Endothelial cell of umbilical vein (primary cell): Measurements from ENCODE around the gene MDFI. TPM values are rescaled to one million over a fixed set of nuclear protein-coding genes. Genes with fewer than 3 reads are reported as not detected.

Experiments used
- BruUV-seq: library from RNA; stranded (reverse); fragments of 400-500 nt; replicated peaks from 2 replicates; lab custom pipeline; 2021; lab: Mats Ljungman, UMichigan
- CTCF ChIA-PET: fragments of 300-600, 350-600 bp; sonication (Branson Sonifier 250); formaldehyde crosslinking; loops from one replicate; lab custom pipeline; 2021; ENCODE audit warnings: antibody characterized with exemption, inconsistent platforms; lab: Charles Lee
- POLR2A ChIA-PET: fragments of 300-600, 350-600 bp; sonication (Branson Sonifier 250); formaldehyde crosslinking; loops from one replicate; lab custom pipeline; 2021; ENCODE audit warnings: antibody characterized with exemption, inconsistent platforms; lab: Charles Lee
- DNase-seq: peaks from one replicate; pipeline ENCODE4 v3.0.0-alpha.2; 2011; ENCODE audit warnings: low read depth, low spot score
- FAIRE-seq: peaks from 2 replicates; lab custom pipeline; 2011; peaks lifted over from hg19 to GRCh38; lab: Jason Lieb, UNC
- H2AFZ ChIP-seq: 2 replicates; pipeline ENCODE4 v1.6.0; 2012; ENCODE audit warnings: low read depth, low read length, control low read depth, inconsistent platforms
- H3K27ac ChIP-seq: 2 replicates; pipeline ENCODE4 v1.5.1; 2011; ENCODE audit warnings: low read depth, mild to moderate bottlenecking, control low read depth, low read length, moderate library complexity; ENCODE audit not compliant: insufficient read depth
- H3K27me3 ChIP-seq, 2 experiments: 2 replicates each; pipeline versions ENCODE4 v1.6.0 to v1.6.1; 2011; ENCODE audit warnings: low read length in 2 of 2, mixed read lengths in 1 of 2; ENCODE audit not compliant: control insufficient read depth in 2 of 2, insufficient read depth in 2 of 2
- H3K36me3 ChIP-seq, 2 experiments: 2 replicates in 1 of 2; 3 replicates in 1 of 2; pipeline ENCODE4 v1.5.1; 2011; ENCODE audit warnings: low read length in 2 of 2, mild to moderate bottlenecking in 1 of 2, moderate library complexity in 1 of 2; ENCODE audit not compliant: control insufficient read depth in 2 of 2, insufficient read depth in 2 of 2; ENCODE audit errors: extremely low read depth in 1 of 2
- H3K4me1 ChIP-seq: 3 replicates; pipeline ENCODE4 v1.5.1; 2011; ENCODE audit warnings: mild to moderate bottlenecking, low read length; ENCODE audit not compliant: control insufficient read depth, insufficient read depth; ENCODE audit errors: extremely low read depth
- H3K4me2 ChIP-seq: 2 replicates; pipeline ENCODE4 v1.6.1; 2011; ENCODE audit warnings: low read length, control low read depth, mixed read lengths; ENCODE audit not compliant: insufficient read depth
- H3K4me3 ChIP-seq, 3 experiments: fragments of 200-600 bp in 1 of 3; sonication (generic), shearing (Covaris generic) in 1 of 3; replicated peaks in 1 of 3; 2 replicates each; pipeline ENCODE4 v1.5.1; 2011 to 2016; ENCODE audit warnings: control low read depth in 3 of 3, low read length in 3 of 3, mild to moderate bottlenecking in 2 of 3, inconsistent platforms in 1 of 3, low read depth in 1 of 3, moderate library complexity in 1 of 3; ENCODE audit not compliant: insufficient read depth in 1 of 3
- H3K79me2 ChIP-seq: 2 replicates; pipeline ENCODE4 v1.6.0; 2012; ENCODE audit warnings: low read length, inconsistent platforms; ENCODE audit not compliant: control insufficient read depth, insufficient read depth
- H3K9ac ChIP-seq: replicated peaks from 2 replicates; pipeline ENCODE3; 2011; ENCODE audit warnings: low read length, control low read depth; ENCODE audit not compliant: insufficient read depth; ENCODE audit errors: extremely low read depth
- H3K9me1 ChIP-seq: replicated peaks from 3 replicates; pipeline ENCODE4 v1.6.0; 2011; ENCODE audit warnings: mild to moderate bottlenecking, low read length; ENCODE audit not compliant: control insufficient read depth, insufficient read depth; ENCODE audit errors: extremely low read depth
- H3K9me3 ChIP-seq: replicated peaks from 2 replicates; pipeline ENCODE4 v1.5.1; 2012; ENCODE audit warnings: low read length, inconsistent platforms; ENCODE audit not compliant: control insufficient read depth, insufficient read depth
- H4K20me1 ChIP-seq: replicated peaks from 2 replicates; pipeline ENCODE3; 2011; ENCODE audit warnings: mild to moderate bottlenecking, low read length; ENCODE audit not compliant: control insufficient read depth, insufficient read depth; ENCODE audit errors: extremely low read depth
- CTCF ChIP-seq, 2 donors: IDR thresholded peaks; 1 replicate in 1 of 2; 2 replicates in 1 of 2; pipeline ENCODE4 v1.5.1; 2011; ENCODE audit warnings: low read length in 2 of 2, mild to moderate bottlenecking in 2 of 2, moderate library complexity in 2 of 2, control low read depth in 1 of 2, inconsistent platforms in 1 of 2, low read depth in 1 of 2; ENCODE audit not compliant: insufficient read depth in 1 of 2; ENCODE audit errors: extremely low read depth in 1 of 2
- EZH2 ChIP-seq: IDR thresholded peaks from 2 replicates; pipeline ENCODE4 v1.6.1; 2012; ENCODE audit warnings: borderline replicate concordance, low read depth, mild to moderate bottlenecking, moderate library complexity, low read length, inconsistent platforms; ENCODE audit not compliant: severe bottlenecking
- FOS ChIP-seq: IDR thresholded peaks from 2 replicates; pipeline ENCODE4 v1.6.1; 2011; ENCODE audit warnings: mild to moderate bottlenecking, low read length, moderate library complexity, borderline replicate concordance; ENCODE audit not compliant: insufficient read depth
- GATA2 ChIP-seq: IDR thresholded peaks from 2 replicates; pipeline ENCODE4 v1.7.0; 2011; ENCODE audit warnings: low read depth, mild to moderate bottlenecking, moderate library complexity, mixed read lengths, low read length; ENCODE audit not compliant: insufficient read length, insufficient read depth
- JUN ChIP-seq: IDR thresholded peaks from 2 replicates; pipeline ENCODE4 v1.6.1; 2011; ENCODE audit warnings: borderline replicate concordance, low read depth; ENCODE audit not compliant: insufficient read length, insufficient read depth
- MYC ChIP-seq: IDR thresholded peaks from one replicate; pipeline ENCODE4 v1.6.1; 2011; ENCODE audit warnings: mild to moderate bottlenecking, low read depth, low read length
- POLR2A ChIP-seq: IDR thresholded peaks from 2 replicates; pipeline ENCODE4 v1.6.1; 2012; ENCODE audit warnings: low read depth, mild to moderate bottlenecking, control low read depth, low read length
- POLR2AphosphoS5 ChIP-seq: IDR thresholded peaks from 2 replicates; pipeline ENCODE4 v1.6.1; 2012; ENCODE audit warnings: low read depth, mild to moderate bottlenecking, control low read depth, low read length, moderate library complexity; ENCODE audit not compliant: insufficient read depth
- dilution Hi-C: fragments of 300-500 bp; cut with MboI; formaldehyde crosslinking; loops from one replicate; pipeline ENCODE4 v1.15.0; 2019; ENCODE audit warnings: low sequenced_read_pairs; ENCODE audit not compliant: extremely low pct_ligation_motif_present
- intact Hi-C: fragments of 100-400 bp; cut with micrococcal nuclease; formaldehyde crosslinking; loops from one replicate; pipeline ENCODE4 v1.10.0; 2022
- polyA plus RNA-seq, 4 experiments: library from polyadenylated mRNA; depleted of rRNA in 3 of 4; stranded (reverse) in 3 of 4; unstranded in 1 of 4; fragments of >200 nt; gene quantifications; 2 replicates each; pipeline versions ENCODE4 v1.2.1 to v1.2.3, GENCODE V29; 2011 to 2012; ENCODE audit warnings: missing spikeins in 1 of 4
- total RNA-seq: library from RNA; stranded (reverse); gene quantifications from 2 replicates; pipeline ENCODE4 v1.2.3, GENCODE V29; 2021
- TF ChIP-seq, protein P1 (sequence below): IDR thresholded peaks from 2 replicates; pipeline ENCODE4 v1.6.1; 2011; ENCODE audit not compliant: insufficient read depth, insufficient read length

Gene MDFI
- total and polyA plus RNA-seq, 2 donors (not counting 3 experiments of a cell fraction or from before 2014, with no cell fraction given): 32.4 to 74.1 TPM

GRCh38 chr6:41607036-41607435 is 31.2 kb upstream of the MDFI start:
- POLR2A ChIA-PET: no interaction called here
- Histone ChIP-seq H3K79me2 (no peaks in the 10 kb centered on the region), H3K9ac (no peak overlapping the region), H3K9me1 (no peaks in the 10 kb centered on the region), H3K27me3 (no peaks in the 10 kb centered on the region), H3K4me3 (no peak overlapping the region), H2AFZ (no peak overlapping the region), H4K20me1 (no peaks in the 10 kb centered on the region), H3K36me3 (no peaks in the 10 kb centered on the region), H3K4me2 (no peak overlapping the region), H3K27ac (no peak overlapping the region), H3K9me3 (no peaks in the 10 kb centered on the region), H3K4me1 (no peaks in the 10 kb centered on the region)
- dilution Hi-C loops (no loop called here), intact Hi-C loops (no loop called here)
- no TSS peak for BruUV-seq
- DNase-seq (no peak), FAIRE-seq (no peak)
- CTCF ChIA-PET: interaction anchor here (1.2 to 7.2 kb wide), 3 partner anchors 73 to 239 kb away, joined by 5 to 226 read pairs (median 6); no protein-coding TSS in a partner anchor
- TF ChIP-seq JUN: no peak
- TF ChIP-seq POLR2AphosphoS5: no peak
- TF ChIP-seq MYC: no peak
- TF ChIP-seq CTCF (IDR thresholded peaks at IDR 0.05; ENCODE audit: extremely low read depth in 1 of 2, insufficient read depth in 1 of 2, low read depth in 1 of 2, low read length in 2 of 2): no peak
- no peak for TF ChIP-seq FOS
- TF ChIP-seq GATA2: no peak
- TF ChIP-seq, protein P1, sequence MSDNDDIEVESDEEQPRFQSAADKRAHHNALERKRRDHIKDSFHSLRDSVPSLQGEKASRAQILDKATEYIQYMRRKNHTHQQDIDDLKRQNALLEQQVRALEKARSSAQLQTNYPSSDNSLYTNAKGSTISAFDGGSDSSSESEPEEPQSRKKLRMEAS: no peak
- no peak for TF ChIP-seq EZH2
- no peak for TF ChIP-seq POLR2A
